ENCODE measurements around the gene PPM1H.

The PPM1H gene

GRCh38 chr12:62728741-62729140 lies 206.2 kb downstream of the PPM1H start:
- no peak for DNase-seq (ENCODE audit: low spot score)
- no peak for TF ChIP-seq CTCF (IDR thresholded peaks at IDR 0.05; ENCODE audit: extremely low read depth, missing control alignments)

- DNase-seq (ENCODE audit: low spot score), result no peak
- TF ChIP-seq CTCF (IDR thresholded peaks at IDR 0.05; ENCODE audit: extremely low read depth, missing control alignments), result no peak
Measured at GRCh38 chr12:62726471-62726980, 208.4 kb downstream of the PPM1H start.

- TF ChIP-seq CTCF (IDR thresholded peaks at IDR 0.05; ENCODE audit: extremely low read depth, missing control alignments), result no peak
- DNase-seq (ENCODE audit: low spot score), result no peak
Measured at GRCh38 chr12:62725781-62726180, 209.2 kb downstream of the PPM1H start.

- DNase-seq (ENCODE audit: low spot score), result no peak
- TF ChIP-seq CTCF (IDR thresholded peaks at IDR 0.05; ENCODE audit: extremely low read depth, missing control alignments), result no peak
Measured at GRCh38 chr12:62724947-62725451, 210.0 kb downstream of the PPM1H start.

GRCh38 chr12:62724285-62724684 lies 210.7 kb downstream of the PPM1H start:
- DNase-seq (ENCODE audit: low spot score), result no peak
- no peak for TF ChIP-seq CTCF (IDR thresholded peaks at IDR 0.05; ENCODE audit: extremely low read depth, missing control alignments)

GRCh38 chr12:62722971-62723680 lies 211.8 kb downstream of the PPM1H start:
- DNase-seq (ENCODE audit: low spot score), result no peak
- no peak for TF ChIP-seq CTCF (IDR thresholded peaks at IDR 0.05; ENCODE audit: extremely low read depth, missing control alignments)

- TF ChIP-seq CTCF (IDR thresholded peaks at IDR 0.05; ENCODE audit: extremely low read depth, missing control alignments), result no peak
- DNase-seq (ENCODE audit: low spot score), result no peak
Measured at GRCh38 chr12:62720661-62721330, 214.2 kb downstream of the PPM1H start.

All from GM20000 (cell line).